NCI-H1092 treated with DMSO at 0.1 percent for 48 hours (cell line): ENCODE data around the gene TARBP1.

Source experiments
- DNase-seq: peaks from one replicate; lab custom pipeline; 2025; lab: John Stamatoyannopoulos, UW

TARBP1 gene

GRCh38 chr1:234484218-234484617, 5.2 kb upstream of the TARBP1 start:
- no peak for DNase-seq

- DNase-seq, result no peak
Measured at GRCh38 chr1:234481771-234482170, 2.8 kb upstream of the TARBP1 start.

DNA sequence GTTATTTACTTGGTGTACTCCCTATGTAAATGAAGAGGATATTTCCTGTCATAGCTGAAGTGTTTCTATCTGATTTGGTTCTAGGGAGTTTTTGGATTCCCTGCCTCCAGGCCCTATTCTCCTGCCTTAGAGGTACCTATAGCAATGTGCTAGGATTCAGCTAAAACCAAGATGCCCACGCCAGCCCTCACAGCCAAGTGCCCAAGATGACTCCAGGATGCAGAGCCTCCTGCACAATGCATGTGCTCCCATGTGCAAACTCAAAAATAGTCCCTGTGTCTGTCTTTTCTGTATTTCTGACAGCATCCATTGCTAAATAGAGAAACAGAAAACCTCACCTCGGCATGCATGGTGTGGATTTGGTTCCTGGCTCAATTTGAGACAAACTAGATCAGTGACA, 887 bp upstream of the TARBP1 start:
- no peak for DNase-seq

GRCh38 chr1:234479310-234479559, 256 bp upstream of the TARBP1 start:
- DNase-seq, result no peak

- DNase-seq, result peak; percentile 76
Measured at GRCh38 chr1:234478152-234478480, 863 bp downstream of the TARBP1 start.

DNA sequence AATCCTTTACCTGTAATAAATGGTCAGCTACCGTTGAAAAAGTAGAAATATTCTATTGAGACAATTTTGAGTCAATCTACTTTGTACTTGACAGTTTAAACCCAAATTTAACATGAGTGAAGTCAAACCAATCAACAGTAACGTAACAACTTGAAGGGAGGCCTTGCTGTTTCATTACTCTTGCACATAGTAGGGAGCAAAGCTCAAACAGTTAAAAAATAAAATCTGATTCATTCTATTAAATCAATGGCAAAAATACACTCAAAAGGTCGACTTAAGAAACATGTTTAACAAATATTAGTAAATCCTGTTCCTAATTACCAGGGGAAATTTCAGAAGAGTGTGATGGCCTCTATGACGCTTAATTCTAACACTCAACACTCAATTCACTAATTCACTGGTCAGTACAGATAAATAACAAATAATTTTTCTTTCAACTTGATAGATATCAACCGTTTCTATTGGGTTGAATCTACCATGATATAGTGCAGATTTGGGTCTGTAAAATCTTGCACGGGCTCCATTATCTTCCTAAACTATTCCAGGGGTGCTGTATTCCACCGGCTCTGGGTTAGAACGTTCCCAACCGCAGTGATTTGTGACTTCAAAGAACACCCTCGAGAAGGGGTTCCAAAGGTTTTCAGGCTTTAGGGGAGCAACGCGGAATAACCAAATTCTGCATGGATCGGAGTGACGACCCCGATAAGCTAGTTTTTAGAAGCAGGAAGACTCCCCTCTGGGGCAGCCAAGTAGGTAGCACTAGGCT, 1.4 kb downstream of the TARBP1 start:
- no peak for DNase-seq

DNA sequence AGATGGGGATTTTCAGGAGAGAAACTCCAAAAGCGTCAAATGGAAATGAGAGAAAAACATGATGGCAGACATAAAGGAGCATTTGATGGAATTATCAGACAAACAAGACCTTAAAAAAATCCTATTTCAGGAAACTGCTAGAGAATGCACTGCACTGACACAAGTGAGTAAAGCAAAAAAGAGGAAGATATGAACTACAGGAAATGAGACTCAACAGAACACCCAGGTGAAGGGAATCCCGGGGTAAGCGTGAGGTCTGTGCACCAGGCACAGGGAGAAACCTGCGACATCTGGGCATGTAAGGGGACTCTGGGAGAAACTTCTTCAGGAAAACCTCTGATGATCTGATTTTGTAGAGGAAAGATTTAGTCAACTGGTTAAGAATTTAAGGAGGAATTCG, 2.8 kb downstream of the TARBP1 start:
- no peak for DNase-seq

GRCh38 chr1:234475167-234475793, 3.7 kb downstream of the TARBP1 start:
- DNase-seq, result no peak

GRCh38 chr1:234474375-234474774, 4.6 kb downstream of the TARBP1 start:
- DNase-seq, result no peak

DNA sequence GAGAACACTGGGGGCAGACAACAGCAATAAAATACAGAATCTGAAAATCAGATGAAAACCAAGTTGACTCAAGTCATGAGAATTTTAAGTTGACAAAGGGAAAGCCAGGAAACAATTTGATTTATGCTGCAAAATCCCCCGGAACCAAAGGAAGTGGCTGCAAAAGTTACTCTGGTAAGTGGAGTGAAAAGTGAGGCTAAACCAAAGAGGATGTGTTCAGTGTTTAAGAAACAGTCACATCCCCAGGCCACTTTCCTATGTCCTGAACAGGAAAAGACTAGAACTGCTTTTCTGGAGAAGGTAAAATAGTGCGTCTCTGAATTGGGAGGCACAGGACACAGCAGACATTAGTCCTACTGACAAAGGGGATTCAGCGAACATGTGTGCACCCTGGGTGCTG, 5.9 kb downstream of the TARBP1 start:
- no peak for DNase-seq

- DNase-seq, result no peak
Measured at GRCh38 chr1:234469376-234469775, 9.6 kb downstream of the TARBP1 start.

GRCh38 chr1:234468580-234468979, 10.4 kb downstream of the TARBP1 start:
- DNase-seq, result no peak

GRCh38 chr1:234467821-234468220, 11.2 kb downstream of the TARBP1 start:
- no peak for DNase-seq

DNA sequence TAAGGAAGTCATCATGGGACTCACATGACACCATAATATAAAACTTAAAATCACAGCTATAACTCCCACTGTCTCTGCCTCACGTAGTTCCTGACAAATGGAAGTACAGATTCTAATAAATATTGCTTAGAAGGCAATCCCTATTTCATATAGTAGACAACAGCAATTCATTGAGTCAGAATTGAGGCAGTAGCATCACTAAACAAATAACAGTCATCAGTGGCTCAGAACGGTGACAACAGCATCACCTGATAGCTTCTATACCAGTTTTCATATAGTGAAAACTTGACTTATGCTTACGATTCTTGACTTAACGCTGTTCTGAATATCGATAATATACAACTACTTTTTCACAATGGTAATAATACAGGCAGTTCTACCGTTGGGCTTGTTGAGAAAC, 12.0 kb downstream of the TARBP1 start:
- no peak for DNase-seq

DNA sequence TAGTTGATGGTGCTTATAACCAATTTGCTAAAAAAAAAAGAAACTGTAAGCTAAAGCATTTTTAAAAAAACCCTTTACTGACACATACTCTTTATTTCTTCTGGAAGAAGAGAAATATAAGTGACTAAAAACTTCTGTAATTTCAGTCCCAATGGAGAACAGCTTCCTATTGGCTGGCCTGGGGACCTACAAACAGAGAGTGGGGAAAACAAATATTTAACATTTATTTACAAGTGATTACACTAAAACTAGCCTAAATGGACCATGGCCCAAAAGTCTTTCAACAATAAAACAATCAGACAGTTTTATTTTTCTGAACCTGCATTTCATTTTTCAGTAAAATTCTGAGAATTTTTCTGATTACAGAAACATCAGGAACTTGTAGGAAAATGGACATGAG, 15.2 kb downstream of the TARBP1 start:
- DNase-seq, result no peak

GRCh38 chr1:234460652-234461051, 18.3 kb downstream of the TARBP1 start:
- DNase-seq, result no peak

GRCh38 chr1:234458352-234459017, 20.5 kb downstream of the TARBP1 start:
- DNase-seq, result no peak

GRCh38 chr1:234454926-234455325, 24.1 kb downstream of the TARBP1 start:
- DNase-seq, result no peak

GRCh38 chr1:234452406-234452965, 26.5 kb downstream of the TARBP1 start:
- DNase-seq, result no peak

DNA sequence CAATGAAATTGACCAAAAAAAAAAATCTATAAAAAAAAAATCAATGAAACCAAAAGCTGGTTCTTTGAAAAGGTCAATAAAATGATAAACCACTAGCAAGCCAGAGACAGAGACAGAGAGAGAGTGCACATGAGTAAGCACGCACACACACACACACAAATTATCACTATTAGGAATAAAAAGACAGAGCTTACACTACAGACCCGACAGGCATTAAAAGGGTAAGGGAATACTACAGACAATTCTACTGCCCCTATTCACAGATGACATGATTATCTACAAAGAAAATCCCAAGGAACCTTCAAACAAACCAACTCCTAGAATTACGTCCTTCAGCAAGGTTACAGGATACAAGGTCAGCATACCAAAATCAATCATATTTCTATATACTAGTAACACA, 38.6 kb downstream of the TARBP1 start:
- no peak for DNase-seq

DNA sequence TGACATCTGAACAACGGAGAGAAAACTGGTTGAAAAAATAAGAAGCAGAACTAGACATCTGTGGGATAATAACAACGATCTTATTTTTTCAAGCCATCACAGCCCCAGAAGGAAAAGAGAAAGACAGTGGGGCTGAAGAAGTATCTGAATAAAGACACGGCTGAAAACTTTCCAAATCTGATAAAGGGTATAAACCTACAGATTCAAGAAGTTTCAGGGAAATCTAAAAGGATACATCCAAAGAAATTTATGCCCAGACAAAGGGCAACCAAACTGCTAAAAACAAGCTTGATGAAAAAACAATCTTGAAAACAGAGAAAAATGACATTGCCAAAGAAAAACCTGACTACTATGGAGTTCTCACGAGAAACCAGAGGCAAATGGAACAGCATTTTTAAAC, 40.4 kb downstream of the TARBP1 start:
- no peak for DNase-seq

DNA sequence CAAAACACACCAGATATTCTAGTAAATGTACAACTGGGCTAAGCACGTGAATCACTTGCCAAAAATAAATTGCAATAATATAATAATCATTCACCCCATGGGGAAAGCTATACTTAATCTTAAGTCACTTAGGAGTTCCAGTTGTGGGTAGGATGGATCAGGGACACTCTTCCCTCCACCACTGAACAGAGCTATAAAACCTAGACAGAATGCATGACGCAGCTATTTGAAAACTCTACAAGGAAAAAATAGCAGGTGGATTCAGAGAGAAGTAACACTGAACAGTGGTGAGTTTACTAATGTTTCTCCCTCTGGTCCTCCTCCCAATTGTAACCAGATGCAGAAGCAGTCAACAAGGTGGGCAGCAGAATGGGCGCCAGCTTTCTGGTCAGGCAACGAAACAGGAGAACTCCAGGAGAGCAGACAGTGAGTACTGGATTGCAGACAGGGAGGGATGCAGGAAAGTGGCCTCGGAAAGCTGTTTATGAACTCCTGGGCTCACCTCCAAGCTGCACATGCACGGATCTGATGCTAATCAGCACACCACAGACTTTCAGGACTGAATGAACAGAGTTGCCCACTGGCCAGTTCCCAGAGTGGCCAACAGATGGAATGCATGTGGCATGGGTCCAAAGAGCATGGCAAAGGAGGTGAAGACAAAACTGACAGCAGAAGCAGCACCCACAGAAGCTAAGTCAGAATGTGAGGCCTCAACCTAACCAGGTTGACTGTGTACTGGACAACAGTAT, 41.4 kb downstream of the TARBP1 start:
- no peak for DNase-seq

GRCh38 chr1:234435620-234436019, 43.4 kb downstream of the TARBP1 start:
- DNase-seq, result no peak
